Neural crest cell (in vitro differentiated cells): Measurements from ENCODE around the gene LCT. TPM values are rescaled to one million over a fixed set of nuclear protein-coding genes. Genes with fewer than 3 reads are reported as not detected.
"Not testable (repeated sequence)": the region's sequence is repeated elsewhere in the genome, so short reads cannot be mapped to it uniquely, and the experiment has no call there.

ENCODE experiments used
- DNase-seq: peaks from one replicate; pipeline ENCODE4 v3.0.0; 2021; ENCODE audit warnings: low read depth, mixed read lengths, low spot score
- H3K27ac Mint-ChIP-seq: one replicate; pipeline ENCODE4 v1.8.0; 2021; ENCODE audit warnings: mild to moderate bottlenecking, mixed read lengths; ENCODE audit not compliant: unreplicated experiment
- H3K27me3 Mint-ChIP-seq: 2 replicates; pipeline ENCODE4 v1.8.0; 2021; ENCODE audit warnings: low read depth, mild to moderate bottlenecking, mixed read lengths
- H3K36me3 Mint-ChIP-seq: 2 replicates; pipeline ENCODE4 v1.8.0; 2021; ENCODE audit warnings: low read depth, mild to moderate bottlenecking, mixed read lengths
- H3K4me1 Mint-ChIP-seq: 2 replicates; pipeline ENCODE4 v1.8.0; 2021; ENCODE audit warnings: mixed read lengths
- H3K4me3 Mint-ChIP-seq: one replicate; pipeline ENCODE4 v1.8.0; 2021; ENCODE audit warnings: mild to moderate bottlenecking, mixed read lengths
- H3K9me3 Mint-ChIP-seq: 2 replicates; pipeline ENCODE4 v1.8.0; 2021; ENCODE audit warnings: mixed read lengths
- CTCF ChIP-seq: fragments of 200-600 bp; sonication (generic); conservative IDR thresholded peaks from 2 replicates; pipeline ENCODE4 v1.5.0; 2021; ENCODE audit warnings: antibody characterized with exemption, mild to moderate bottlenecking
- total RNA-seq: library from RNA; stranded (reverse); gene quantifications from 2 replicates; pipeline ENCODE4 v1.2.1, GENCODE V29; 2021

LCT gene
- total RNA-seq, 1 donor from 2014 or later = 0.19 TPM

GRCh38 chr2:135796606-135797005 is 40.4 kb downstream of the LCT start:
- Mint-ChIP-seq H3K36me3 (peaks cover 2% of the 10 kb centered on the region), H3K4me3 (no peak overlapping the region), H3K4me1 (peaks cover 3% of the 10 kb centered on the region), H3K27me3 (no peaks in the 10 kb centered on the region), H3K27ac (no peak overlapping the region), H3K9me3 (peaks cover 5% of the 10 kb centered on the region)
- TF ChIP-seq CTCF = no peak
- no peak for DNase-seq

- H3K27me3 Mint-ChIP-seq, H3K4me1 Mint-ChIP-seq, H3K4me3 Mint-ChIP-seq, H3K27ac Mint-ChIP-seq, DNase-seq, H3K36me3 Mint-ChIP-seq, H3K9me3 Mint-ChIP-seq: not testable (repeated sequence)
These were observed 41.3 kb downstream of the LCT start for GRCh38 chr2:135795641-135796040.

GRCh38 chr2:135792401-135793150 is 44.4 kb downstream of the LCT start:
- no peak for TF ChIP-seq CTCF
- no peak for DNase-seq
- H3K27ac Mint-ChIP-seq = no peak overlapping the region

GRCh38 chr2:135791418-135792190 is 45.4 kb downstream of the LCT start:
- H3K4me1 Mint-ChIP-seq = no peaks in the 10 kb centered on the region
- H3K27me3 Mint-ChIP-seq = no peaks in the 10 kb centered on the region
- H3K4me3 Mint-ChIP-seq = no peak overlapping the region
- no peak for TF ChIP-seq CTCF
- peaks cover 8% of the 10 kb centered on the region for H3K36me3 Mint-ChIP-seq
- H3K9me3 Mint-ChIP-seq = no peaks in the 10 kb centered on the region
- no peak for DNase-seq
- no peak overlapping the region for H3K27ac Mint-ChIP-seq

More at GRCh38 chr2:135792401-135793150, 44.4 kb downstream of the LCT start:
- Mint-ChIP-seq H3K4me3 (no peak overlapping the region), H3K36me3 (peaks cover 5% of the 10 kb centered on the region), H3K4me1 (peaks cover 3% of the 10 kb centered on the region), H3K27me3 (no peaks in the 10 kb centered on the region), H3K9me3 (no peaks in the 10 kb centered on the region)

- Mint-ChIP-seq H3K27ac (no peak overlapping the region), H3K9me3 (no peaks in the 10 kb centered on the region)
These were observed 46.6 kb downstream of the LCT start for GRCh38 chr2:135790423-135790822.

More at GRCh38 chr2:135790423-135790822, 46.6 kb downstream of the LCT start:
- peaks cover 13% of the 10 kb centered on the region for H3K36me3 Mint-ChIP-seq
- TF ChIP-seq CTCF = no peak
- no peak overlapping the region for H3K4me3 Mint-ChIP-seq
- DNase-seq = no peak
- no peaks in the 10 kb centered on the region for H3K4me1 Mint-ChIP-seq
- no peaks in the 10 kb centered on the region for H3K27me3 Mint-ChIP-seq
